Duodenal mucosa (tissue), 2 donors: Measurements from ENCODE around the gene BOK.
"Not testable (repeated sequence)": the region's sequence is repeated elsewhere in the genome, so short reads cannot be mapped to it uniquely, and the experiment has no call there.

Experiments used
- H3K27ac ChIP-seq: one replicate; pipeline ENCODE4 v1.7.0; 2013; ENCODE audit warnings: low read depth, low read length
- H3K27me3 ChIP-seq, 2 donors: one replicate each; pipeline ENCODE4 v1.7.0; 2013; ENCODE audit warnings: low read length in 2 of 2, control low read depth in 1 of 2; ENCODE audit not compliant: insufficient read depth in 2 of 2, control insufficient read depth in 1 of 2
- H3K36me3 ChIP-seq, 2 donors: one replicate each; pipeline ENCODE4 v1.7.0; 2013; ENCODE audit warnings: low read length in 2 of 2, control low read depth in 1 of 2; ENCODE audit not compliant: insufficient read depth in 2 of 2, control insufficient read depth in 1 of 2
- H3K4me1 ChIP-seq, 2 donors: one replicate each; pipeline ENCODE4 v1.7.0; 2013; ENCODE audit warnings: low read length in 2 of 2, control low read depth in 1 of 2; ENCODE audit not compliant: insufficient read depth in 2 of 2, control insufficient read depth in 1 of 2
- H3K4me3 ChIP-seq, 2 donors: one replicate each; pipeline ENCODE4 v1.7.0; 2013; ENCODE audit warnings: low read length in 2 of 2, low read depth in 1 of 2
- H3K9ac ChIP-seq, 2 donors: one replicate each; pipeline ENCODE4 v1.7.0; 2013; ENCODE audit warnings: low read length in 2 of 2, low read depth in 1 of 2
- H3K9me3 ChIP-seq, 2 donors: one replicate each; pipeline ENCODE4 v1.7.0; 2013; ENCODE audit warnings: low read length in 2 of 2, control low read depth in 1 of 2; ENCODE audit not compliant: control insufficient read depth in 1 of 2

The BOK gene

DNA sequence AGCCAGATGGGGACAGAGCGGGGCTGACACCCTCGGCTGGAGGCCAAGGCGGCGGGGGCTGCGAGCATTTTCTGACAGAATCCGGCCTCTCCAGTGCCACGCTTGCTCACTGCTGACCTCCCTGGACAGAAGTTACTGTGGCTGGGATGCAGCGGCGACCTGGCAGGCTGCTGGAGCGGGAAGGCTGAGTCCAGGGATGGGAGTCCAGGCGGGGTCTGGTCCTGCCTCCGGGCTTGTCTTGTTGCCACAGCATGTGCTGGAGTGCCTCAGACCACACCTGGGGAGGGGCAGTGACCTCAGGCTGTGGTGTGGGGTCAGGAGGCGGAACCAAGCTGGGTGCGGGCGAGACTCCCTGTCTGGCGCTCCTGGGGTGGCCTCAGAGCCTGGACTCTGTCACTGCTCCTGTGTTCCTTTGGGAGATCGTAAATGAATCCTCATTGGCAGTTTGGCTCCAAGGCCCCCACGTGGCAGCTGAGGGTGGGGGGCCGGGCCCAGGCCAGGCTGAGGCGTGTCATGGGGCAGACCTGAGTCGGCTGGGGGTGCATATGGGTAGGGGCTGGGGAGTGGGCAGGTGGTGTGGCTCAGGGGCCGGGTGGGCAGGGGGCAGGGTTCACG is 5.5 kb downstream of the BOK start:
- Histone ChIP-seq H3K9me3 (no peaks in the 10 kb centered on the region), H3K4me1 (peaks cover 9% of the 10 kb centered on the region in 2 donors), H3K9ac (no peak overlapping the region), H3K27me3 (peaks cover 0 to 9% of the 10 kb centered on the region in 2 donors), H3K4me3 (no peak overlapping the region), H3K36me3 (no peaks in the 10 kb centered on the region), H3K27ac (no peak overlapping the region)

DNA sequence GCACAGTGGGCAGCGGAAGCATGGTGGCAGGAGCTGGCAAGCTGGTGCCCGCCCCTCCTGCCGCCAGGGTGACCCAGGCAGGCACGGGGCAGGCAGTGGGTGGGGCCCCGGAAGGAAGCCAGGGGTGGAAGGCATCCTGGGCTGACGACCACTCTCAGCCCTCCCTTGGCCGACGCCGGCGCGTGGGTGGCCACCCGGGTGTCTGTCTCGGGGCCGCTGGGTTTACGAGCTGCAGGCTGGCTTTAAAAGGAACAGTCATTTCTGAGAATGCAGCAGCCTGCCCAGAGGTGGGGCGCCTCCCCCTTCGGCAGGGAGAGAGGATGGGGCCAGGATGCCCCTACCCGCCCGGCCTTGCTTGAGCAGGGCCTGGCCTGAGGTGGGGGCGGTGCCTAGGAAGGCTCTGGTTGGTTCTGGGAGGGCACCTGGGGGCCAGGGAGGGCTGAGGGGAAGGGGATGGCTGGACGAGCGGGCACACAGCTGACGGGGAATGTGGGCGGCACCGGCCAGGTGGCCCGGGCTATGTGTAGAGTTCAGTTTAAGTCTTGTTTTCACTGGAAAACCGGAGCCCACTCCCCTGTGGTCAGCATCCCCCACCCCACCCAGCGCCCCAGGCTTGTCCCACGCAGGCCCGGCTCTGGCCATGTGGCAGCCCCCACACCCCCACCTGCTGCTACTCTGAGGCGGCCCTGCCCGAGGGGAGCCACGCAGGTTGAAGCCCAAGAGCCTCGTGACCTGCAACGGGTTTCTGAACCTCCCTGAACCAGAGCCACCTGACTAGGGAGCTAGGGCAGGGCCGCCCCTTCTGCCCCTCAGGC is 6.3 kb downstream of the BOK start:
- Histone ChIP-seq H3K9ac (no peak overlapping the region), H3K36me3 (no peaks in the 10 kb centered on the region), H3K9me3 (no peaks in the 10 kb centered on the region), H3K4me3 (no peak overlapping the region), H3K27me3 (peaks cover 0 to 5% of the 10 kb centered on the region in 2 donors), H3K27ac (no peak overlapping the region), H3K4me1 (peaks cover 7% of the 10 kb centered on the region in 2 donors)

DNA sequence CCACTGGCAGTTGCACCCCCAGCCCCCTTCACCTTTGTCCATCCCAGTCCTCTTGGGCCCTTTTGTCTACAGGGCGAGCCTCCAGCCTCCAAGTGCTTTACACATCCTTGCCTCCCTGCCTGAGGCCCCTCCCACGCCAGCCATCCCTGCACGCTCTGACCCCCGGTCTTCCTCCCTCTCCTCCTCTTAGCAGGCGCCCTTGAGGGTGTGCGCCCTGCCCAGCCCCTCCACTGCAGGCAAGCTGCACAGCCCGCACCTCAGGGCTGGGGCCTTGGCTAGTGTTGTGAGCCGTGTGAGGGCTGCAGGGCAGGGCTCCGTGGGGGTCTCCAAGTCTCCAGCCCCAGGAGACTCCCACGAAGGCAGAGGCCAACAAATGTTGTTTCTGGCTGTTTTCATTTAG is 6.9 kb downstream of the BOK start:
- H3K4me1 ChIP-seq = peaks cover under 1% of the 10 kb centered on the region in 2 donors

DNA sequence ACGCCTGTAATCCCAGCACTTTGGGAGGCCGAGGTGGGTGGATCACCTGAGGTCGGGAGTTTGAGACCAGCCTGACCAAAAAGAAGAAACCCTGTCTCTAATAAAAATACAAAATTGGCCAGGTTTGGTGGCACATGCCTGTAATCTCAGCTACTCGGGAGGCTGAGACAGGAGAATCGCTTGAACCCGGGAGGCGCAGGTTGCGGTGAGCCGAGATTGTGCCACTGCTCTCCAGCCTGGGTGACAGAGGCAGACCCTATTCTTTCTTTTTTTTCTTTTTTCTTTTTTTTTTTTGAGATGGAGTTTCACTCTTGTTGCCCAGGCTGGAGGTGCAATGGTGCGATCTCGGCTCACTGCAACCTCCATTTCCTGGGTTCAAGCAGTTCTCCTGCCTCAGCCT is 7.5 kb downstream of the BOK start:
- not testable (repeated sequence) for H3K4me3 ChIP-seq, H3K9me3 ChIP-seq, H3K27me3 ChIP-seq, H3K4me1 ChIP-seq, H3K27ac ChIP-seq, H3K9ac ChIP-seq, H3K36me3 ChIP-seq

More for the DNA sequence above, 6.9 kb downstream of the BOK start:
- Histone ChIP-seq H3K36me3 (no peaks in the 10 kb centered on the region), H3K9ac (no peak overlapping the region), H3K4me3 (no peak overlapping the region), H3K27me3 (no peaks in the 10 kb centered on the region), H3K27ac (no peak overlapping the region), H3K9me3 (no peaks in the 10 kb centered on the region)

DNA sequence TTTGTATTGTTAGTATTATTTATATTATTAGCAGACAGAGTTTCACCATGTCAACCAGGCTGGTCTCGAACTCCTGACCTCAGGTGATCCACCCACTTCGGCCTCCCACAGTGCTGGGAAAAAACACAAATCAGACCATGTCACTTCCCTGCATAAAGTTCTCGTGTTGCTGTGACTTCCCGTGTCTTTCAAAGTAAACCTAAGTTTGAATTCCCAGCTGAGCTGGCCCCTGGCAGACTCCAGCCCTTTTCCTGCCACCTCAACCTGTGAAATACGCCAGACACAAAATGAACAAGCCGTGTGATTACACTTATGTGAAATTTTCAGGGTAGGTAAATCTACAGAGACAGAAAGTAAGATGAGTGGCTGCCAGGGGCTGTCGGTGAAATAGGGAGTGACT is 7.9 kb downstream of the BOK start:
- H3K9me3 ChIP-seq = no peaks in the 10 kb centered on the region
- peaks cover 0 to 2% of the 10 kb centered on the region in 2 donors for H3K36me3 ChIP-seq
- H3K27ac ChIP-seq = no peak overlapping the region
- no peaks in the 10 kb centered on the region for H3K4me1 ChIP-seq
- H3K27me3 ChIP-seq = no peaks in the 10 kb centered on the region
- H3K4me3 ChIP-seq = no peak overlapping the region
- H3K9ac ChIP-seq = no peak overlapping the region

DNA sequence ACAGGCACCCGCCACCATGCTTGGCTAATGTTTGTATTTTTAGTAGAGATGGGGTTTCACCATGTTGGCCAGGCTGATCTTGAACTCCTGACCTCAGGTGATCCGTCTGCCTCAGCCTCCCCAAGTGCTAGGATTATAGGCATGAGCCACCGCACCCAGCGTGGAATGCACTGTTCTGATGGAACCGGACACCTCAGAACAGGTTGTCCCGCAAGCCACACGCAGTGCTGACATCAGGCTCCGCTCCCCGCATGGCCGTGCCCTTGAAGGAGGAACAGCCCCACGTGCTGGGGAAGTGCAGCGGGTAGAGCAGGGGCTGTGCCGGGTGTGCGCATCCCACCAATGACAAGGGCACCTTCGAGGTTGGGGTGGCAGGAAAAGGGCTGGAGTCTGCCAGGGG is 8.7 kb downstream of the BOK start:
- not testable (repeated sequence) for H3K9ac ChIP-seq, H3K36me3 ChIP-seq, H3K27ac ChIP-seq

DNA sequence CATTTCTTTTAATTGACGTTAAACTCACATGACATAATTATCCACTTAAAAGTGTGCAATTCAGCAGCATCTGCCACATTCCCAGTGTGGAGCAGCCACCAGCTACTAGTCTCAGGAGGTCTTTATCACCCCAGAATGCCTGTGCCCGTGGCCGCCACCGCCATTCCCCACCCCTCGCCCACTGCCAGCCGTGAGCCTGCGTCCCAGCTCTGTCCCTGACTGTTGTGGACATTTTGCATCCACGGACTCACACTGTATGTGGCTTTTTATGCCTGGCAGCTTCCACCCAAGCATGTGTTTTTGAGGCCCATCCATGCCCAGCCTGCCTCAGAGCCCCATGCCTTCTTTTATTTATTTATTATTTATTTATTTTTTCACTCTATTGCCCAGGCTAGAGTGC is 9.2 kb downstream of the BOK start:
- Histone ChIP-seq H3K9me3 (no peaks in the 10 kb centered on the region), H3K27me3 (no peaks in the 10 kb centered on the region), H3K36me3 (peaks cover 0 to 9% of the 10 kb centered on the region in 2 donors), H3K27ac (no peak overlapping the region), H3K9ac (no peak overlapping the region), H3K4me1 (no peaks in the 10 kb centered on the region), H3K4me3 (no peak overlapping the region)

More for the DNA sequence above, 8.7 kb downstream of the BOK start:
- not testable (repeated sequence) for H3K4me1 ChIP-seq, H3K4me3 ChIP-seq, H3K27me3 ChIP-seq, H3K9me3 ChIP-seq

DNA sequence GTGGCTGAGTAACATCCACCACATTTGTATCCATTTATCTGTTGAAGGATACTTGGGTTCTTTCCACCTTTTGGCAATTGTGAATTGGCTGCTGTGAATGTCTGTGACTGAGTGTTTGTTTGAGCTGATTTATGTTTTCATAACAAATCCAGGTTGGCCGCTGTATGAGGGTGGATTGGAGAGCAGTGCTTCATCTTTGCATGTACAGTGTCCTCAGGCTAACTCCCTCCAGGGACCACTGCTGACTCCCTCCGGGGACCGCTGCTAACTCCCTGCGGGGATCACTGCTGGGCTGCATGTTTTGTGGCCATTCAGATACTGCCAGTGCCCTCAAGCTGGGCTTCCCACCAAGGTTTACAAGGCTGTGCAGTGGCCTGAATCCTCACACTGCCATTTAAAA is 10.2 kb downstream of the BOK start:
- Histone ChIP-seq H3K27me3 (no peaks in the 10 kb centered on the region), H3K9ac (no peak overlapping the region), H3K4me3 (no peak overlapping the region), H3K4me1 (no peaks in the 10 kb centered on the region), H3K27ac (no peak overlapping the region), H3K36me3 (peaks cover 0 to 9% of the 10 kb centered on the region in 2 donors), H3K9me3 (no peaks in the 10 kb centered on the region)

DNA sequence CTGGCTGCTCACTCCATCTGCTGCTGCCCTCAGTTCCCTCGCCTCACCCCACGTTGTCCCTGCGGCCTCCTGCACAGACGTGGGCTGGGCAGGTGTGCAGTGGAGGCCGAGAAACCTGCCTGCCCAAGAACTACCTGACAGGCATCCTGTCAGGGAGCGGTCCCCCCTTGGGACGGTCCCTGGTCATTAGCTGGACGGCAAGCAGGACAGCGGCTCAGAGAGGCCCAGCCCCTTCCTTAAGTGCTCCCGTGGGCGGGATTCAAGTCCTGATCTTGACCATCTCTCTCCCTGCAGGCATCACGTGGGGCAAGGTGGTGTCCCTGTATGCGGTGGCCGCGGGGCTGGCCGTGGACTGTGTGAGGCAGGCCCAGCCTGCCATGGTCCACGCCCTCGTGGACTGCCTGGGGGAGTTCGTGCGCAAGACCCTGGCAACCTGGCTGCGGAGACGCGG is 11.3 kb downstream of the BOK start:
- Histone ChIP-seq H3K4me1 (no peaks in the 10 kb centered on the region), H3K36me3 (peaks cover 0 to 9% of the 10 kb centered on the region in 2 donors), H3K9ac (no peak overlapping the region), H3K9me3 (no peaks in the 10 kb centered on the region), H3K27ac (no peak overlapping the region), H3K27me3 (no peaks in the 10 kb centered on the region), H3K4me3 (no peak overlapping the region)

DNA sequence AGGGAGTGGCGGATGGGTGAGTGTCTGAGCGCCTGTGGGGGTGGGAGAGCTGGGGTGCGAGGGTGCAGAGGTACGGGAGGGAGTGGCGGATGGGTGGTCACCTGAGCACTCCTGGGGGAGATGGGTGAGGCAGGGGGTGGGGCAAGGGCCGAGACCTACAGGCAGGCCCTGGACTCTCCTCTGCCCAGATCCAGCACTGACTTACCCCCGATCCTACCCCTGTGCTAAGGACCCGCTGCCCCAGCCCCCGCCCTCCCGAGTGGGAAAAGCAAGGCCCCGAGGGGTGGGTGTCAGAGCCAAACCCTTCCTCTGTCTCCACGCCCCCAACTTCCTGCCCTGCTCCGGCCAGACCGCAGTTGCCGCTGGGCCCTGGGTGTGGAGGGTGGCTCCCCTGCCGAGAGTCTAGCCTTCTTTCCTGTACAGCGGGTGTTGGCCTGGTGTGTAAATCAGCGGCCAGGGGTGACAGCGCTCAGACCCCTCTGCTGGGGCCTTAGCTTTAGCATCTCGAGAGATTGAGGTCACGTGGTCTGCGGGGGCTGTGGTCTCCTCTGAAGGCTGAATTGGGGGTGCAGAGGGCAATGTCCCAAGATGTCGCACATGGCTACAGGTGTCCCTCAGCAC is 12.5 kb downstream of the BOK start:
- H3K9me3 ChIP-seq = no peaks in the 10 kb centered on the region
- H3K36me3 ChIP-seq = peaks cover 6 to 9% of the 10 kb centered on the region in 2 donors

More for the DNA sequence above, 12.5 kb downstream of the BOK start:
- H3K9ac ChIP-seq = no peak overlapping the region
- H3K27me3 ChIP-seq = no peaks in the 10 kb centered on the region
- no peak overlapping the region for H3K27ac ChIP-seq
- no peak overlapping the region for H3K4me3 ChIP-seq
- no peaks in the 10 kb centered on the region for H3K4me1 ChIP-seq
